H1 (cell line): ENCODE results near the gene TMOD4. TPM values are rescaled to one million over a fixed set of nuclear protein-coding genes. Genes with fewer than 3 reads are reported as not detected.

Experiments used
- CTCF ChIA-PET: fragments of 300-600 bp; sonication (Branson Sonifier 250); formaldehyde crosslinking; loops from one replicate; lab custom pipeline; 2021; ENCODE audit not compliant: partially characterized antibody; lab: Charles Lee
- POLR2A ChIA-PET: fragments of 300-600 bp; sonication (Branson Sonifier 250); formaldehyde crosslinking; loops from one replicate; lab custom pipeline; 2021; ENCODE audit warnings: inconsistent platforms; ENCODE audit not compliant: partially characterized antibody; lab: Charles Lee
- DNase-seq, 2 experiments: peaks; one replicate each; pipeline versions ENCODE4 v3.0.0 to v3.0.0-alpha.2; 2010 to 2022; ENCODE audit warnings: low spot score in 2 of 2, low read depth in 1 of 2, mixed read lengths in 1 of 2
- FAIRE-seq: peaks from 2 replicates; lab custom pipeline; 2011; peaks lifted over from hg19 to GRCh38; lab: Jason Lieb, UNC
- H2AFZ ChIP-seq: 2 replicates; pipeline ENCODE4 v1.8.1; 2012; ENCODE audit warnings: low read length, inconsistent platforms
- H2AK5ac ChIP-seq: 2 replicates; pipeline ENCODE4 v1.6.1; 2013; ENCODE audit warnings: low read depth, low read length
- H2BK120ac ChIP-seq: replicated peaks from 2 replicates; pipeline ENCODE3; 2013; ENCODE audit warnings: low read depth, low read length, inconsistent platforms
- H2BK12ac ChIP-seq: 2 replicates; pipeline ENCODE4 v1.6.1; 2013; ENCODE audit warnings: low read depth, low read length
- H2BK15ac ChIP-seq: 2 replicates; pipeline ENCODE4 v1.6.1; 2013; ENCODE audit warnings: low read length
- H2BK20ac ChIP-seq: 2 replicates; pipeline ENCODE4 v1.6.1; 2013; ENCODE audit warnings: low read length
- H2BK5ac ChIP-seq: 2 replicates; pipeline ENCODE4 v1.6.1; 2013; ENCODE audit warnings: low read depth, low read length
- H3K14ac ChIP-seq: 2 replicates; pipeline ENCODE4 v1.6.1; 2013; ENCODE audit warnings: inconsistent platforms; ENCODE audit not compliant: insufficient read length
- H3K18ac ChIP-seq: 2 replicates; pipeline ENCODE4 v1.6.1; 2013; ENCODE audit warnings: low read length; ENCODE audit errors: extremely low read depth
- H3K23ac ChIP-seq: 2 replicates; pipeline ENCODE4 v1.6.1; 2013; ENCODE audit warnings: inconsistent platforms; ENCODE audit not compliant: insufficient read length
- H3K23me2 ChIP-seq: 2 replicates; pipeline ENCODE4 v1.6.1; 2013; ENCODE audit warnings: low read depth, low read length
- H3K27ac ChIP-seq: 2 replicates; pipeline ENCODE4 v1.6.1; 2011; ENCODE audit warnings: low read depth, low read length, inconsistent platforms
- H3K27me3 ChIP-seq, 4 experiments: replicated peaks in 1 of 4; 1 replicate in 1 of 4; 2 replicates in 3 of 4; pipeline versions ENCODE4 v1.6.1 to v1.8.1; 2011 to 2013; ENCODE audit warnings: low read length in 3 of 4, mild to moderate bottlenecking in 3 of 4, inconsistent platforms in 2 of 4, mixed read lengths in 2 of 4, moderate library complexity in 1 of 4; ENCODE audit not compliant: control insufficient read depth in 3 of 4, insufficient read depth in 3 of 4; ENCODE audit errors: extremely low read depth in 1 of 4
- H3K36me3 ChIP-seq, 4 experiments: 2 replicates each; pipeline versions ENCODE4 v1.6.1 to v1.8.1; 2011 to 2013; ENCODE audit warnings: mild to moderate bottlenecking in 4 of 4, low read length in 3 of 4, moderate library complexity in 2 of 4, control low read depth in 1 of 4, inconsistent platforms in 1 of 4; ENCODE audit not compliant: insufficient read depth in 4 of 4, control insufficient read depth in 2 of 4
- H3K4ac ChIP-seq: replicated peaks from 2 replicates; pipeline ENCODE3; 2013; ENCODE audit warnings: low read length, low read depth, mixed read lengths, inconsistent platforms; ENCODE audit not compliant: insufficient read length
- H3K4me1 ChIP-seq, 4 experiments: replicated peaks in 1 of 4; 1 replicate in 1 of 4; 2 replicates in 3 of 4; pipeline versions ENCODE4 v1.6.1 to v1.8.1; 2011 to 2013; ENCODE audit warnings: low read length in 3 of 4, inconsistent platforms in 2 of 4, mixed read lengths in 1 of 4; ENCODE audit not compliant: insufficient read depth in 4 of 4, control insufficient read depth in 3 of 4
- H3K4me2 ChIP-seq, 2 experiments: 2 replicates each; pipeline versions ENCODE4 v1.6.1 to v1.8.1; 2011 to 2013; ENCODE audit warnings: low read depth in 2 of 2, low read length in 2 of 2, control low read depth in 1 of 2, inconsistent platforms in 1 of 2, mild to moderate bottlenecking in 1 of 2; ENCODE audit not compliant: insufficient read depth in 1 of 2
- H3K4me3 ChIP-seq, 4 experiments: fragments of 200-600, 300-600 bp in 1 of 4; sonication (generic), shearing (Covaris generic), sonication (Bioruptor Twin) in 1 of 4; 2 replicates each; pipeline versions ENCODE4 v1.5.1 to v1.8.1; 2011 to 2016; ENCODE audit warnings: low read length in 4 of 4, low read depth in 3 of 4, control low read depth in 2 of 4, inconsistent platforms in 2 of 4, mild to moderate bottlenecking in 2 of 4, mixed read lengths in 1 of 4, moderate library complexity in 1 of 4; ENCODE audit not compliant: insufficient read depth in 2 of 4; ENCODE audit errors: extremely low read depth in 1 of 4
- H3K56ac ChIP-seq: replicated peaks from 2 replicates; pipeline ENCODE3; 2013; ENCODE audit warnings: low read depth, mild to moderate bottlenecking, mixed read lengths, low read length, inconsistent platforms; ENCODE audit not compliant: insufficient read length
- H3K79me1 ChIP-seq: 2 replicates; pipeline ENCODE4 v1.6.1; 2013; ENCODE audit warnings: low read depth, low read length, control low read depth
- H3K79me2 ChIP-seq, 2 experiments: 2 replicates each; pipeline versions ENCODE4 v1.6.1 to v1.8.1; 2012 to 2013; ENCODE audit warnings: low read length in 2 of 2, mild to moderate bottlenecking in 2 of 2, inconsistent platforms in 1 of 2; ENCODE audit not compliant: insufficient read depth in 2 of 2, control insufficient read depth in 1 of 2
- H3K9ac ChIP-seq, 4 experiments: replicated peaks in 1 of 4; 1 replicate in 1 of 4; 2 replicates in 3 of 4; pipeline versions ENCODE4 v1.6.1 to v1.8.1; 2011 to 2013; ENCODE audit warnings: low read depth in 3 of 4, low read length in 3 of 4, control low read depth in 2 of 4, mild to moderate bottlenecking in 2 of 4, moderate library complexity in 2 of 4, inconsistent platforms in 1 of 4; ENCODE audit errors: extremely low read depth in 1 of 4
- H3K9me3 ChIP-seq, 2 experiments: 2 replicates each; pipeline versions ENCODE4 v1.6.1 to v1.8.1; 2012 to 2013; ENCODE audit warnings: mild to moderate bottlenecking in 2 of 2, moderate library complexity in 2 of 2, control low read depth in 1 of 2, inconsistent platforms in 1 of 2, low read depth in 1 of 2, low read length in 1 of 2, mixed read lengths in 1 of 2; ENCODE audit not compliant: insufficient read depth in 2 of 2
- H4K20me1 ChIP-seq, 2 experiments: replicated peaks in 1 of 2; 2 replicates each; pipeline versions ENCODE3 to v1.8.1; 2011 to 2013; ENCODE audit warnings: inconsistent platforms in 2 of 2, low read length in 2 of 2, mild to moderate bottlenecking in 1 of 2; ENCODE audit not compliant: insufficient read depth in 2 of 2, control insufficient read depth in 1 of 2
- H4K5ac ChIP-seq: 2 replicates; pipeline ENCODE4 v1.6.1; 2013; ENCODE audit warnings: low read length, low read depth, mixed read lengths, inconsistent platforms; ENCODE audit not compliant: insufficient read length
- H4K8ac ChIP-seq: 2 replicates; pipeline ENCODE4 v1.8.0; 2013; ENCODE audit warnings: mild to moderate bottlenecking, moderate library complexity, low read length, inconsistent platforms; ENCODE audit not compliant: insufficient read depth; ENCODE audit errors: extremely low read depth
- H4K91ac ChIP-seq: replicated peaks from 2 replicates; pipeline ENCODE3; 2013; ENCODE audit warnings: low read length, mixed read lengths, inconsistent platforms; ENCODE audit not compliant: insufficient read length
- BCL11A ChIP-seq, 2 experiments: IDR thresholded peaks; one replicate each; pipeline ENCODE4 v1.6.1; 2011; ENCODE audit warnings: low read depth in 2 of 2, low read length in 2 of 2, mild to moderate bottlenecking in 2 of 2
- CBX5 ChIP-seq: fragments of 300-800, 300-1000 bp; sonication (generic); IDR thresholded peaks from 2 replicates; pipeline ENCODE4 v1.7.1; 2016; ENCODE audit warnings: antibody characterized with exemption, low read length, low read depth
- CTCF ChIP-seq, 3 experiments: IDR thresholded peaks; 1 replicate in 2 of 3; 2 replicates in 1 of 3; pipeline versions ENCODE4 v1.5.1 to v1.6.1; 2011; ENCODE audit warnings: low read length in 3 of 3, mild to moderate bottlenecking in 3 of 3, inconsistent platforms in 2 of 3, low read depth in 1 of 3, moderate library complexity in 1 of 3; ENCODE audit not compliant: insufficient read depth in 1 of 3; ENCODE audit errors: control extremely low read depth in 1 of 3
- EP300 ChIP-seq, 2 experiments: IDR thresholded peaks; 1 replicate in 1 of 2; 2 replicates in 1 of 2; pipeline ENCODE4 v1.6.1; 2011 to 2012; ENCODE audit warnings: low read depth in 2 of 2, low read length in 2 of 2, mild to moderate bottlenecking in 2 of 2, borderline replicate concordance in 1 of 2, inconsistent platforms in 1 of 2, moderate library complexity in 1 of 2
- JUN ChIP-seq: IDR thresholded peaks from 2 replicates; pipeline ENCODE4 v1.6.1; 2011; ENCODE audit warnings: low read depth, mild to moderate bottlenecking, improper control_type of control experiment, low read length
- TAF1 ChIP-seq: IDR thresholded peaks from 2 replicates; pipeline ENCODE4 v1.6.1; 2011; ENCODE audit warnings: mild to moderate bottlenecking, low read depth, low read length
- TBP ChIP-seq: IDR thresholded peaks from 2 replicates; pipeline ENCODE4 v1.6.1; 2011; ENCODE audit warnings: low read depth, low read length, improper control_type of control experiment
- YY1 ChIP-seq: IDR thresholded peaks from 2 replicates; pipeline ENCODE4 v1.6.1; 2011; ENCODE audit warnings: low read depth, mild to moderate bottlenecking, low read length
- WGBS, 2 experiments: shearing (Covaris generic) in 1 of 2; methylation state at CpG; one replicate each; pipeline versions ENCODE4 v1.1.6 to v1.1.7; 2013 to 2015; ENCODE audit warnings: low lambda C conversion rate in 2 of 2, mixed read lengths in 2 of 2, inconsistent platforms in 1 of 2, low coverage in 1 of 2, missing lambda C conversion rate in 1 of 2; ENCODE audit not compliant: insufficient replicate concordance in 2 of 2, insufficient coverage in 1 of 2, insufficient read length in 1 of 2; ENCODE audit errors: extremely low coverage in 1 of 2, missing lambda C conversion rate in 1 of 2; 5-methylcytosine and 5-hydroxymethylcytosine counted together
- polyA plus RNA-seq, 7 experiments: library from polyadenylated mRNA; depleted of rRNA in 3 of 7; stranded (reverse) in 5 of 7; unstranded in 2 of 7; fragments of >200 nt in 5 of 7; fragments of 200-250 nt in 2 of 7; gene quantifications; 1 replicate in 5 of 7; 2 replicates in 1 of 7; 4 replicates in 1 of 7; pipeline versions ENCODE4 v1.2.1 to v1.2.3, GENCODE V29; 2011 to 2013; ENCODE audit warnings: missing spikeins in 2 of 7, mixed read lengths in 2 of 7
- total RNA-seq: library from RNA; stranded (reverse); fragmentation: NEBNext Ultra II Directional; extraction: Animal tissue kit (Norgen Biotek cat#: 25700); gene quantifications from 2 replicates; pipeline ENCODE4 v1.2.1, GENCODE V29; 2021

TMOD4 gene
- total and polyA plus RNA-seq, 2 of the 8 experiments (the other 6 are each of a cell fraction or from before 2014, with no cell fraction given), result 0.42 TPM; not detected in 1

GRCh38 chr1:151124763-151125403 is 50.9 kb downstream of the TMOD4 start:
- no peaks in the 10 kb centered on the region for H3K79me1 ChIP-seq
- DNase-seq, result no peak
- no peaks in the 10 kb centered on the region for H3K79me2 ChIP-seq
- no peak overlapping the region for H2BK20ac ChIP-seq
- H3K9me3 ChIP-seq, result no peaks in the 10 kb centered on the region
- no peaks in the 10 kb centered on the region for H3K36me3 ChIP-seq
- no peak overlapping the region for H3K56ac ChIP-seq
- no peak overlapping the region for H3K18ac ChIP-seq
- no peaks in the 10 kb centered on the region for H3K23me2 ChIP-seq
- H4K20me1 ChIP-seq, result no peaks in the 10 kb centered on the region
- ChIA-PET CTCF (interaction anchor here (0.6 to 3.9 kb wide), 5 partner anchors 10 to 844 kb away, joined by 3 to 21 read pairs (median 3); partner anchors contain the start of genes TMOD4 and TNFAIP8L2), POLR2A (interaction anchor here (0.9 to 1.6 kb wide), 3 partner anchors 10 to 22 kb away, joined by 3 to 6 read pairs (median 3); no protein-coding TSS in a partner anchor)
- no peak overlapping the region for H4K5ac ChIP-seq
- no peak overlapping the region for H3K4me3 ChIP-seq
- H2AK5ac ChIP-seq, result no peak overlapping the region
- no peak overlapping the region for H4K8ac ChIP-seq
- no peak overlapping the region for H3K9ac ChIP-seq
- H2BK120ac ChIP-seq, result no peak overlapping the region
- H3K4me2 ChIP-seq, result no peak overlapping the region
- peaks cover 0 to 6% (median under 1%) of the 10 kb centered on the region in 4 experiments; a peak in 3 of 7 replicates for H3K4me1 ChIP-seq
- no peak overlapping the region for H3K4ac ChIP-seq
- H3K14ac ChIP-seq, result no peak overlapping the region
- H2BK12ac ChIP-seq, result no peak overlapping the region
- no peaks in the 10 kb centered on the region for H3K27me3 ChIP-seq
- no peak overlapping the region for H2AFZ ChIP-seq
- TF ChIP-seq YY1 (no peak), TBP (no peak), CBX5 (no peak), BCL11A (IDR thresholded peaks at IDR 0.05; ENCODE audit: low read depth in 2 of 2, low read length in 2 of 2) (no peak), EP300 (IDR thresholded peaks at IDR 0.05; ENCODE audit: borderline replicate concordance in 1 of 2, low read depth in 2 of 2, low read length in 2 of 2) (no peak), TAF1 (no peak), CTCF (IDR thresholded peaks at IDR 0.05; ENCODE audit: control extremely low read depth in 1 of 3, insufficient read depth in 1 of 3, low read depth in 1 of 3, low read length in 3 of 3) (no peak), JUN (no peak)
- H2BK15ac ChIP-seq, result no peak overlapping the region
- H3K27ac ChIP-seq, result no peak overlapping the region
- 78% methylated on average over 5 of the region's 5 CpGs; no CpG with 5 or more reads in 1 of the 2 experiments for WGBS, 2 experiments
- no peak overlapping the region for H2BK5ac ChIP-seq
- no peak overlapping the region for H4K91ac ChIP-seq
- no peak overlapping the region for H3K23ac ChIP-seq
- FAIRE-seq, result no peak
